ENCODE measurements around the gene BOD1L1.

BOD1L1 gene

GRCh38 chr4:13626492-13627177 is 890 bp downstream of the BOD1L1 start:
- no peak for DNase-seq (ENCODE audit: low read depth in 2 of 2, low spot score in 1 of 2)

GRCh38 chr4:13618212-13618806 is 9.2 kb downstream of the BOD1L1 start:
- DNase-seq (ENCODE audit: low read depth in 2 of 2, low spot score in 1 of 2): no peak

- no peak for DNase-seq (ENCODE audit: low read depth in 2 of 2, low spot score in 1 of 2)
Observed at GRCh38 chr4:13617801-13618200, 9.7 kb downstream of the BOD1L1 start.

- DNase-seq (ENCODE audit: low read depth in 2 of 2, low spot score in 1 of 2): no peak
Observed at GRCh38 chr4:13616597-13616996, 10.9 kb downstream of the BOD1L1 start.

GRCh38 chr4:13615161-13615560 is 12.4 kb downstream of the BOD1L1 start:
- no peak for DNase-seq (ENCODE audit: low read depth in 2 of 2, low spot score in 1 of 2)

- DNase-seq (ENCODE audit: low read depth in 2 of 2, low spot score in 1 of 2): no peak
Observed at GRCh38 chr4:13612569-13612968, 15.0 kb downstream of the BOD1L1 start.

- no peak for DNase-seq (ENCODE audit: low read depth in 2 of 2, low spot score in 1 of 2)
Observed at GRCh38 chr4:13611283-13611842, 16.2 kb downstream of the BOD1L1 start.

- no peak for DNase-seq (ENCODE audit: low read depth in 2 of 2, low spot score in 1 of 2)
Observed at GRCh38 chr4:13605330-13605729, 22.2 kb downstream of the BOD1L1 start.

GRCh38 chr4:13601848-13602247 is 25.7 kb downstream of the BOD1L1 start:
- DNase-seq (ENCODE audit: low read depth in 2 of 2, low spot score in 1 of 2): no peak

- DNase-seq (ENCODE audit: low read depth in 2 of 2, low spot score in 1 of 2): no peak
Observed at GRCh38 chr4:13601048-13601447, 26.5 kb downstream of the BOD1L1 start.

GRCh38 chr4:13599159-13599558 is 28.4 kb downstream of the BOD1L1 start:
- no peak for DNase-seq (ENCODE audit: low read depth in 2 of 2, low spot score in 1 of 2)

GRCh38 chr4:13597604-13598003 is 29.9 kb downstream of the BOD1L1 start:
- no peak for DNase-seq (ENCODE audit: low read depth in 2 of 2, low spot score in 1 of 2)

- no peak for DNase-seq (ENCODE audit: low read depth in 2 of 2, low spot score in 1 of 2)
Observed at GRCh38 chr4:13597141-13597540, 30.4 kb downstream of the BOD1L1 start.

GRCh38 chr4:13592220-13592619 is 35.3 kb downstream of the BOD1L1 start:
- no peak for DNase-seq (ENCODE audit: low read depth in 2 of 2, low spot score in 1 of 2)

- no peak for DNase-seq (ENCODE audit: low read depth in 2 of 2, low spot score in 1 of 2)
Observed at GRCh38 chr4:13590766-13591165, 36.8 kb downstream of the BOD1L1 start.

- DNase-seq (ENCODE audit: low read depth in 2 of 2, low spot score in 1 of 2): no peak
Observed at GRCh38 chr4:13588954-13589353, 38.6 kb downstream of the BOD1L1 start.

GRCh38 chr4:13584481-13584880 is 43.0 kb downstream of the BOD1L1 start:
- no peak for DNase-seq (ENCODE audit: low read depth in 2 of 2, low spot score in 1 of 2)

- DNase-seq (ENCODE audit: low read depth in 2 of 2, low spot score in 1 of 2): no peak
Observed at GRCh38 chr4:13580036-13580435, 47.5 kb downstream of the BOD1L1 start.

GRCh38 chr4:13577660-13578059 is 49.9 kb downstream of the BOD1L1 start:
- DNase-seq (ENCODE audit: low read depth in 2 of 2, low spot score in 1 of 2): no peak

- DNase-seq (ENCODE audit: low read depth in 2 of 2, low spot score in 1 of 2): no peak
Observed at GRCh38 chr4:13570916-13571315, 56.6 kb downstream of the BOD1L1 start.

GRCh38 chr4:13567125-13567524 is 60.4 kb downstream of the BOD1L1 start:
- DNase-seq (ENCODE audit: low read depth in 2 of 2, low spot score in 1 of 2): no peak

GRCh38 chr4:13562876-13563275 is 64.6 kb downstream of the BOD1L1 start:
- DNase-seq (ENCODE audit: low read depth in 2 of 2, low spot score in 1 of 2): no peak

- no peak for DNase-seq (ENCODE audit: low read depth in 2 of 2, low spot score in 1 of 2)
Observed at GRCh38 chr4:13561673-13562072, 65.9 kb downstream of the BOD1L1 start.
